GM12891 (cell line): ENCODE results near the gene PRG2.

ENCODE experiments used
- POLR2A ChIP-seq: IDR thresholded peaks from 2 replicates; pipeline ENCODE4 v1.6.1; 2011; ENCODE audit warnings: low read depth, low read length, control low read depth
- POLR2AphosphoS5 ChIP-seq: IDR thresholded peaks from 2 replicates; pipeline ENCODE4 v1.6.1; 2011; ENCODE audit warnings: low read depth, low read length, control low read depth
- POU2F2 ChIP-seq: IDR thresholded peaks from 2 replicates; pipeline ENCODE4 v1.6.1; 2011; ENCODE audit warnings: low read depth, mild to moderate bottlenecking, control low read depth, low read length, moderate library complexity
- SPI1 ChIP-seq: IDR thresholded peaks from 2 replicates; pipeline ENCODE4 v1.6.1; 2011; ENCODE audit warnings: low read depth, low read length, control low read depth
- TAF1 ChIP-seq: IDR thresholded peaks from 2 replicates; pipeline ENCODE4 v1.6.1; 2011; ENCODE audit warnings: low read depth, low read length, control low read depth

GRCh38 chr11:57386178-57386940, 4.1 kb downstream of the PRG2 start:
- TF ChIP-seq POLR2AphosphoS5 = no peak
- no peak for TF ChIP-seq POLR2A
- no peak for TF ChIP-seq SPI1
- TF ChIP-seq TAF1 = no peak
- no peak for TF ChIP-seq POU2F2
